NCI-H1105 (cell line): ENCODE data around the gene METTL16.
A peak's percentile ranks its signal among the peaks of the same experiment; 100 is the strongest.
"Not testable (repeated sequence)": the region's sequence is repeated elsewhere in the genome, so short reads cannot be mapped to it uniquely, and the experiment has no call there.

Source experiments
- DNase-seq: peaks from one replicate; lab custom pipeline; 2025; lab: John Stamatoyannopoulos, UW

Gene METTL16

GRCh38 chr17:2502871-2503580, 8.7 kb downstream of the METTL16 start:
- DNase-seq: no peak

DNA sequence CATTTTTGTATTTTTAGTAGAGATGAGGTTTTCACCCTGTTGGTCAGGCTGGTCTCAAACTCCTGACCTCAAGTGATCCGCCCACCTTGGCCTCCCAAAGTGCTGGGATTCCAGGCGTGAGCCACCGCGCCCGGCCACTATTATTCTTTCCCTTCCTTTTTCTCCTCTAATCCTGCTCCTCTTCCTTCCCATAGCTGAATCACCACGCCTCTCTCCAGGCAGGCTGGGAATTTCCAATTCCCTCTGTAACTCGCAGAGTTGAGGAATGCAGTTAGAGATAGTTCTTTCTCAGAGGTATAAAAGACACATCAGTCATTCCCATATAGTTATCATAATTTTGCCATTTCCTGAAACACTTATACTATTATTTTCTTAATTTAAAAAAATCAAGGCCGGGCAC, 11.2 kb downstream of the METTL16 start:
- DNase-seq: no peak

- DNase-seq: not testable (repeated sequence)
Observed at GRCh38 chr17:2489286-2489685, 22.4 kb downstream of the METTL16 start.

DNA sequence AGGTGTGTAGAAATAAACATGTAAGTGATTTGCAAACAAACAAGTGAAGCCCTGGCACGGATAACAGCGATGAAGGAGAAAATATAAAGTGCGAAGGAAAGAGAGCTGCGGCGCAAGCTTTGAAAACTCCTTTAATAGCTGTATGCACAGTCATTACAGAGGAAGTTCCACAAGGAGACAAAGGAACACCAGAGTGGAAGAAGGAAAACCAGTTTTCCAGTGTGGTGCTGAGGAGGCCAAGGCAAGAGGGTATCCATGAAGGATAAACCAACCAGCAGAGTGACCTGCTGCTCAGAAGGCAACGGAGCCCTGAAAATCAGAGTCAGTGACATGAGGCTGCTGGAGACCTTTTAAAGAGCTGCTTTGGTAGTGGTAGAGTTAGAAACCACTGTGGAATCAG, 24.4 kb downstream of the METTL16 start:
- DNase-seq: no peak

GRCh38 chr17:2486709-2487108, 25.0 kb downstream of the METTL16 start:
- not testable (repeated sequence) for DNase-seq

DNA sequence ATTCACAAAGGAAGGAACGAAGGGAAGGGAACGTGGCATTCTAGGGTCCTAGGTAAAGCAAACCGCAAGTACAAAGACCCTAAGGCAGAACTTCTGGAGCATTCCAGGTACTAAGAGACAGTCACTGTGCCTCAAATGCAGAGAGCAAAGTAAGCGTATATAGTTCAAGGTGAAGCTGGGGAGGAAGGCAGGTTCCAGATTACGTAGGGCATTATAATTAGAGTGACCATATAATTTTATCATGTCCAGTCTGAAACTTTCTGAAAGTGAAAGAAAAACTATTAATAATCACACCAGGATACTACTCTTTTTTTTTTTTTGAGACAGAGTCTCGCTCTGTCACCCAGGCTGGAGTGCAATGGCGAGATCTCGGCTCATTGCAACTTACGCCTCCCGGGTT, 25.7 kb downstream of the METTL16 start:
- no peak for DNase-seq

DNA sequence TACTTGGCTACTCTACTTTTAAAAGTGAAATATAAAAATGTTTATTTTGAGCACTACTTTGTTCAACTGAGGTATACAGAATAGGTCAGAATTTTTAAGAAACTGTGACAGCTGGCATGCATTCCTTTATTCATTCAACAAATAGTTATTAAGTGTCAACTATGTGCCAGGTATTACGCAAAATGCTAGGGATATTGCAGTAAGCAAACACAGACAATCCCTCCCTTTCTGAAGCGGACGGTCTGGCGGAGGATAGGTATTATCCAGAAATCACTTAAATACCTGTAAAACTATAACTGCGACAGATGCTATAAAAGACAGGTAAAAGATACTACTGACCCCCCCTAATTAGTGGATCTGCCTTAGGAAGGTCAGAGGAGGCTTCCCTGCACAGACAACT, 26.1 kb downstream of the METTL16 start:
- DNase-seq: no peak

DNA sequence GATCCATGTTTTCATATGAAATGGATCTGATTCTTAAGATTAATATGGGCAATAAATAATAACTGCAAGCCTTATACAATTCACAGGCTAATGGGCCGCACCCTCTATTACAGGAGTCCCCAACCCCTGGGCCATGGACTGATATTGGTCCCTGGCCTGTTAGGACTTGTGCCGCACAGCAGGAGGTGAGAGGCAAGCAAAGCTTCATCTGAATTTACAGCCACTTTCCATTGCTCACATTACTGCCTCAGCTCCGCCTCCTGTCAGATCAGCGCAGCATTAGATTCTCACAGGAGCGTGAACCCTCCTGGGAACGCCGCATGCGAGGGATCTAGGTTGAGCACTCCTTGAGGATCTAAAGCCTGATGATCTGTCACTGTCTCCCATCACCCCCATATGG, 26.8 kb downstream of the METTL16 start:
- DNase-seq: peak; percentile 65

DNA sequence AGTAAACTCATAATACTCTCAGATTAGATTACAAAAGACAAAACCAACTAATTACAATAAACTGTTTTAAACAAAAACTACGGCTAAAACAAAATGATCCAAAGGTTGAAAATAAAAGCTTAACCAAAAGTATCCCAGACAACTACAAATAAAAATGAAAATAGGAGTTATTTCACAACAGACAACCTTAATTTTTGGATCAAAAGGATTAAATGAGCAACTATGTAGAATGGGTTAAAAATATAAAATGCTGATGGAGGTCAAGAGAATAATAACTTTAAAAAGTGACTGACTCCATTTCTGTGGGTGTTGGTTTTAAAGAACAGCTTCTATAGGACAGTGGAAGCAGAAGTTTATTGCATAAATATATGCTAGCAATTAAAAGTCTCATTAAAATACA, 28.6 kb downstream of the METTL16 start:
- DNase-seq: no peak

DNA sequence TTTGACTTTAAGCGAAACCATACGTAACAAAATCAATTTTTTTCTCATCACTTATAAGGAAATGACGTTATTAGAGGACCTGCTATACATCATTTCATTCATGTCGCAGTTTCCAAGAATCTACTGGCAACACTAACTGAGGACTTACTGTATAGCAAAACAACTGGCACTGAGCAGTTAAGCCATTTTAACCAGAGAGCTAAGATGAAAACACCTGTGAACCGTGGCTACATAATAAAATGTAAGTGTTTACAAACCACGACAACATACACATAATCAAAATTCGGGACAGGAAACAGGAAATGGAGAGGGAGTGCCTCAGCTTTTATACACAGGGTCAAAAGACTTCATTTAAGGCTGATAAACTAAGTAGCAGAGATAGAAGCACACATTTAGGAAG, 29.5 kb downstream of the METTL16 start:
- DNase-seq: no peak

DNA sequence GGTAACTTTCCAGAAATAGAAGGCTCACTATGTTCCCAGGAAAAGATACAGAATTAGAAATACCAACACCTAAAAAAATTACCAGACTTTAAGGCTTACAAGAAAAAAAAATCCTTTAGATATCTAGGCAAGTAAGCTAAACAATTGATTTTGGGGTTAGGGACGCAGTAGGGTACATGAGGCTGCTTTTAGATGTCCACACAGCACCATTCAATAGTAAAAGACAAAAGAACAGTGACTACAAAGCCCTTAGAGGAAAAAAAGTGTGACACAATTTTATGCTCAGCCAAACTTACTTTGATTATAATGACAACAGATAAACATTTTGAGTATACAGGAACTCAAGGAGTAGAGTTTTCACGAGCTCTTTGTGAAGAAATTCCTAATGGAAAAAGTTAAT, 29.9 kb downstream of the METTL16 start:
- DNase-seq: no peak

DNA sequence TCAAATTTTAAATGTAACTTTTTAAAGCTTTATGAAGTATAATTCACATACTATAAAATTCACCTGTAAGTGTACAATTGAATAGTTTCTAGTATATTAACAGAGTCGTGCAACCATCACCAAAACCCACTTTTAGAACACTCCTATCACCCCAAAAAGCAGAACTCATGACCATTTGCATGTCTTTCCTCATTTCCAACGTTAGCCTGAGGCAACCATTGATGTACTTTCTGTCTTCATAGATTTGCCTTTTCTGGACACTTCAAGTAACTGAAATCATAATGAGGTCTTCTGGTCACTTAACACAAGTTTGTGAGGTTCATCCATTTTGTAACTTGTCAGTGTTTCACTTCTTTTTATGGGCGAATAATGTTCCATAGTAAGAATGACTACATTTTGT, 33.2 kb downstream of the METTL16 start:
- DNase-seq: no peak

DNA sequence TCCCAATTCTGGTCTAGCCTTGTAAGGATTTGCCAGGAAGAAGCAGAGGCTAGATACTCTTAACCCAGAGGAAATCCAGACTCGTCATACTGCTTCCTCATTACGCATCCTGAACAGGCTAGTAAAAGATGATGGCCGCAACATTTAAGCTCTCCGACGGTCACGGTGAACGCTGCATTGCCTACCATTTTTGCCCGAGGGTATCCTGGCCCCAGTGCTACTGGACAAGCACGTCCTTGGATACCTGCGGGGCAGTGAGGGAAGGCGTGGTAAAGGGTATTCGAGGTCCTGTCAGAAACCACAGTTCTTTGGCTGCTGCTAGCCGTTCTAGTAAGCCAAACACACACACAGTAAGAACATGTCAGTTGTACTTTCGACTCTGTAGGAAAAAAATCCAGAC, 36.6 kb downstream of the METTL16 start:
- no peak for DNase-seq

GRCh38 chr17:2474371-2474770, 37.3 kb downstream of the METTL16 start:
- no peak for DNase-seq

DNA sequence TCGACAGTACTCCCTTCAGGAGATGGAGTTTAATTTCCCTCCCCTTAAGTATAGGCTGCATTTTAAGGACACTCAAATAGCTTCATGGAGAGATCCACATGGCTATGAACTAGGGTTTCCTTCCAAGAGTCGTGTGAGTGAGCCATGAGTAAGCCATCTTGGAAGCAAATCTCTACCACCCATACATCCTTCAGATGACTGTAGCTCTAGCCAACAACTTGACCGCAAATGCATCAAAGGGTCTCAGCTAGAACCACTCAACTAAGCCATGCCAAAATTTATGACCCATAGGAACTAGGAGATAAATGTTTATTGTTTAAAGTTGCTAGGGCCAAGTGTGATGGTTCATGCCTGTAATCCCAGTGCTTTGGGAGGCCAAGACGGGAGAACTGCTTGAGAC, 43.4 kb downstream of the METTL16 start:
- DNase-seq: no peak

GRCh38 chr17:2466931-2467330, 44.8 kb downstream of the METTL16 start:
- no peak for DNase-seq

GRCh38 chr17:2462481-2462880, 49.2 kb downstream of the METTL16 start:
- DNase-seq: no peak

DNA sequence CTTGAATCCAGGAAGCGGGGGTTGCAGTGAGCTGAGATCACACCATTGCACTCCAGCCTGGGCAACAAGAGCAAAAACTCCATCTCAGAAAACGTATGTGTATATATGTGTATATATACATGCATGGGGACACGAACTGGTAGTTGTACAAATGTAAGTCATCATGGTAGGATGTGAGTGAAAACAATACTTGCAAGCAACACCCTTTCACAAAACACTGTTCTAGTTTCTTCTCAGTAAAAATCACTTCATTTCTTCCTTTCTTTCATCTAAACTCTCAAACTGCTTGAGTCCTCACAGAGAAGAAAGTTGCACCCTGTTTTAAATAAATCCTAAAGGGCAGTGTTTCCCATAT, 51.8 kb downstream of the METTL16 start:
- DNase-seq: no peak

DNA sequence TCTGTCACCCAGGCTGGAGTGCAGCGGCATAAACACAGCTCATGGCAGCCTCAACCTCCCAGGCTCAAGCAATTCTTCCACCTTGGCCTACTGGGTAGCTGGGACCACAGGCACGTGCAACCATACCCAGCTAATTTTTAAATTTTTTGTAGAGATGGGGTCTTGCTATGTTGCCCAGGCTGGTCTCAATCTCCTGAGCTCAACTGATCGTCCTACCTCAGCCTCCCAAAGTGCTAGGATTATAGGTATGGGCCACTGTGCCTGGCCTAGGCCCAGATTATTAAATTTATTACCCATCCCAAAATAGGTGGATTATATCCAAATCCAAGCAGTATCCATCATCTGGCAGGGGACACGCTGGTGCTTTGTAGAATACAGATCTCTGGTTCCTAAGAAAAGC, 53.8 kb downstream of the METTL16 start:
- no peak for DNase-seq

- DNase-seq: no peak
Observed at GRCh38 chr17:2456475-2456874, 55.2 kb downstream of the METTL16 start.

DNA sequence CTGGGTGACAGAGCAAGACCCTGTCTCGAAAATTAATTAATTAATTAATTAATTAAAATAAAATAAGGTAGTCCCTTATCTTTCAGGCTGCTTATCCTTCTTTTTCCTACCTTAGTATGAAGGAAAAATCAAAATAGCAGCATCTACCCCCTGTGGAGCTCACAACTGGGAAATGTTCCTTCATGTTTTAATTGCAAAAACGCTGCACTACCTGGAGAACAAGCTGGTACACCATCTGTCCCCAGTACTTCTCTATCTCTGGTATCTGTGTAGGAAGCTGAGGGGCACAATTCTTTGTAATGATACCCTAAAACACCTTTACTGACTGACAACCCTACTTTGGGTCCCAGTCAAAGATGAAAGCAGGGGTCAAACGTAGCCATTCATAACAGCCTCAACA, 55.7 kb downstream of the METTL16 start:
- no peak for DNase-seq

GRCh38 chr17:2453866-2454265, 57.8 kb downstream of the METTL16 start:
- no peak for DNase-seq

- no peak for DNase-seq
Observed at GRCh38 chr17:2453325-2453724, 58.4 kb downstream of the METTL16 start.

DNA sequence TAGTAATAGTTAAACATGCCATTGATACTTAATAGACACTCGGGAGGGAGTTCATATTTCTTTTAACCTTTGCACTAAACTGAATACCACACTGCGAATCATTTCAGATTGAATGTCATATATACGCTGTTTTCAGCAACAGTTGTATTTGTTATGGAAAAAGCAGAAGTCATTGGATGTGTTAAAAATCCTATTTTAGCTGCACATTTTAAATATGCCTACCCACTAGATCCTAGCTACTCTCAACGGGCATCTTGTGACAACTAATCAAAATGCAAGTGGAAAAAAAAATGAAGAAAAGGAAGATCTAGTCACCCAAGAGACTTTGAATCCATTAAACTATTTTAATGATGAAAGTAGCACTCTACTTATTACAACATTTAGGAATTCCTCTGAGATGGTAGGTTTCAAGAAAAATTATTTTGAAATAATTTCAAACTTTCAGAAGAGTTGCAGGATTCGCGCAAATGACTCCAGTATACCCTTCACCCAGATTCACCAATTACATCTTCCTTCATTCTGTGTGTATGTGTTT, 59.4 kb downstream of the METTL16 start:
- DNase-seq: no peak
